GM21360 (cell line): Measurements from ENCODE around the gene GNS.

Source experiments
- ATAC-seq: cut with Tn5 transposase; IDR thresholded peaks from one replicate; pipeline ENCODE4 v1.9.1; 2021; ENCODE audit warnings: mild to moderate bottlenecking, moderate library complexity; ENCODE audit not compliant: unreplicated experiment

GNS gene

GRCh38 chr12:64678835-64679234, 80.4 kb downstream of the GNS start:
- no peak for ATAC-seq

GRCh38 chr12:64678248-64678647, 81.0 kb downstream of the GNS start:
- ATAC-seq = no peak

GRCh38 chr12:64675795-64676194, 83.4 kb downstream of the GNS start:
- no peak for ATAC-seq

- no peak for ATAC-seq
These were observed 84.8 kb downstream of the GNS start for GRCh38 chr12:64674367-64674922.

GRCh38 chr12:64673490-64674169, 85.6 kb downstream of the GNS start:
- no peak for ATAC-seq

GRCh38 chr12:64672925-64673409, 86.2 kb downstream of the GNS start:
- ATAC-seq = no peak

- ATAC-seq = no peak
These were observed 87.5 kb downstream of the GNS start for GRCh38 chr12:64671681-64672080.

- ATAC-seq = no peak
These were observed 88.1 kb downstream of the GNS start for GRCh38 chr12:64670919-64671639.

- ATAC-seq = no peak
These were observed 89.2 kb downstream of the GNS start for GRCh38 chr12:64670019-64670418.

- peak; percentile 60 for ATAC-seq
These were observed 89.8 kb downstream of the GNS start for GRCh38 chr12:64669270-64669842.

- no peak for ATAC-seq
These were observed 91.4 kb downstream of the GNS start for GRCh38 chr12:64667793-64668192.

- ATAC-seq = peak; percentile 32
These were observed 92.9 kb downstream of the GNS start for GRCh38 chr12:64666054-64666914.

- ATAC-seq = no peak
These were observed 93.7 kb downstream of the GNS start for GRCh38 chr12:64665514-64665913.
